Tongue (tissue), 1 donor: ENCODE results near the gene UBAC1. TPM values are rescaled to one million over a fixed set of nuclear protein-coding genes. Genes with fewer than 3 reads are reported as not detected.

Experiments used
- total RNA-seq: library from RNA; depleted of rRNA; stranded (reverse); fragments of >200 nt; gene quantifications from one replicate; pipeline ENCODE4 v1.2.3, GENCODE V29; 2014

Gene UBAC1
- total RNA-seq, 1 donor from 2014 or later = 111 TPM

Other genes starting within 250 kb of the UBAC1 start
- gene CAMSAP1, start 53.8 kb downstream of the UBAC1 start, total RNA-seq = 37.7 TPM
- 9.8 TPM for gene NACC2, start 133.9 kb upstream of the UBAC1 start, total RNA-seq
- gene TMEM250, start 157.5 kb upstream of the UBAC1 start, total RNA-seq = 28.0 TPM
- gene LHX3, start 243.8 kb upstream of the UBAC1 start, total RNA-seq = not detected